HFF-Myc (cell line): Measurements from ENCODE around the gene ABCC12.
"Not testable (repeated sequence)": the region's sequence is repeated elsewhere in the genome, so short reads cannot be mapped to it uniquely, and the experiment has no call there.

ENCODE experiments used
- DNase-seq: peaks from one replicate; pipeline ENCODE4 v3.0.0-alpha.2; 2011; ENCODE audit warnings: low read depth; ENCODE audit errors: extremely low read depth
- H3K4me3 ChIP-seq: replicated peaks from 2 replicates; pipeline ENCODE4 v1.5.1; 2011; ENCODE audit warnings: low read depth, mild to moderate bottlenecking, control low read depth, low read length
- CTCF ChIP-seq: IDR thresholded peaks from 2 replicates; pipeline ENCODE4 v1.5.1; 2012; ENCODE audit warnings: mild to moderate bottlenecking, low read depth, low read length, control low read depth; ENCODE audit errors: missing control alignments

The ABCC12 gene

GRCh38 chr16:48193846-48194245, 38.1 kb upstream of the ABCC12 start:
- no peak overlapping the region for H3K4me3 ChIP-seq
- no peak for DNase-seq
- no peak for TF ChIP-seq CTCF

- H3K4me3 ChIP-seq, result no peak overlapping the region
- TF ChIP-seq CTCF, result no peak
- no peak for DNase-seq
These were observed 32.8 kb upstream of the ABCC12 start for GRCh38 chr16:48188449-48189102.

- TF ChIP-seq CTCF, result no peak
- H3K4me3 ChIP-seq, result no peak overlapping the region
- DNase-seq, result no peak
These were observed 32.0 kb upstream of the ABCC12 start for GRCh38 chr16:48187779-48188178.

- no peak for TF ChIP-seq CTCF
- no peak overlapping the region for H3K4me3 ChIP-seq
- no peak for DNase-seq
These were observed 28.9 kb upstream of the ABCC12 start for GRCh38 chr16:48184681-48185080.

- H3K4me3 ChIP-seq, result no peak overlapping the region
- no peak for DNase-seq
- TF ChIP-seq CTCF, result no peak
These were observed 27.3 kb upstream of the ABCC12 start for GRCh38 chr16:48182979-48183537.

GRCh38 chr16:48181746-48182520, 26.1 kb upstream of the ABCC12 start:
- H3K4me3 ChIP-seq, result not testable (repeated sequence)

GRCh38 chr16:48180868-48181480, 25.2 kb upstream of the ABCC12 start:
- TF ChIP-seq CTCF, result no peak
- no peak overlapping the region for H3K4me3 ChIP-seq
- no peak for DNase-seq

More at GRCh38 chr16:48181746-48182520, 26.1 kb upstream of the ABCC12 start:
- not testable (repeated sequence) for DNase-seq
